ENCODE measurements around the gene SNX30.

The SNX30 gene

DNA sequence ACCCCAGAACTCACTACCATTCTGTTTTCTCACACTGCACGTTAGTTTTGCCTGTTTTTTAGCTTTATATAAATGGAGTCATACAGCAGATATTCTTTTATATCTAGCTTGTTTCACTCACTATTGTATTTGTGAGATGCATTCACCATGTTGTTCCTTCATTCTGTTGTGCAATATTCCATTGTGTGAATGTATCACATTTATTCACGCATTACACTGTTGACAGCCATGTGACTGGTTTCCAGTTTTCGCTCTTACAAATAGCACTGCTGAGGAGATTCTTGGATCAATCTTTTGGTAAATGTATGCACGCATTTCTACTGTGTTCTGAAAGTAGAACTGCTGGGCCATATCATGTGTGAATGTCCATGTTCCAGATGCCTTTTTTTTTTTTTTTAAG, 6.4 kb upstream of the SNX30 start:
- Histone ChIP-seq H2BK120ac (ENCODE audit: insufficient read depth, low read length, poor library complexity) (no peak overlapping the region), H4K12ac (ENCODE audit: low read depth, low read length) (no peak overlapping the region), H4K8ac (ENCODE audit: low read depth, low read length) (no peak overlapping the region), H3K9me3 (ENCODE audit: insufficient read depth, low read depth, low read length) (no peaks in the 10 kb centered on the region), H3K4me3 (ENCODE audit: low read depth, low read length) (no peak overlapping the region), H3K79me1 (ENCODE audit: low read length) (no peaks in the 10 kb centered on the region), H3K27me3 (ENCODE audit: insufficient read depth, low read length) (no peaks in the 10 kb centered on the region), H3K36me3 (ENCODE audit: control insufficient read depth in 1 of 2, insufficient read depth in 2 of 2, low read length in 2 of 2) (no peaks in the 10 kb centered on the region), H2BK5ac (ENCODE audit: low read depth, low read length, poor library complexity) (no peak overlapping the region), H3K79me2 (ENCODE audit: control insufficient read depth, insufficient read depth, low read length, poor library complexity) (no peaks in the 10 kb centered on the region), H3K4ac (ENCODE audit: low read depth, low read length) (no peak overlapping the region), H2AK5ac (ENCODE audit: low read length) (no peak overlapping the region), H3K4me2 (ENCODE audit: low read length) (no peak overlapping the region), H3K18ac (ENCODE audit: low read length) (no peak overlapping the region), H3K4me1 (ENCODE audit: control insufficient read depth in 1 of 2, insufficient read depth in 2 of 2, low read length in 2 of 2) (no peaks in the 10 kb centered on the region), H3K27ac (ENCODE audit: low read depth, low read length) (no peak overlapping the region), H3K23ac (ENCODE audit: low read length) (no peak overlapping the region), H3K14ac (ENCODE audit: low read length) (no peak overlapping the region), H2AFZ (ENCODE audit: insufficient read depth, low read length, poor library complexity) (no peak overlapping the region), H4K91ac (ENCODE audit: low read depth, low read length) (no peak overlapping the region), H3K9ac (ENCODE audit: low read length) (no peak overlapping the region), H2BK12ac (ENCODE audit: low read length) (no peak overlapping the region)
- WGBS (ENCODE audit: extremely low coverage, insufficient coverage, insufficient read length) = no CpG with 5 or more reads among the region's 4 CpGs
- no peak for DNase-seq

DNA sequence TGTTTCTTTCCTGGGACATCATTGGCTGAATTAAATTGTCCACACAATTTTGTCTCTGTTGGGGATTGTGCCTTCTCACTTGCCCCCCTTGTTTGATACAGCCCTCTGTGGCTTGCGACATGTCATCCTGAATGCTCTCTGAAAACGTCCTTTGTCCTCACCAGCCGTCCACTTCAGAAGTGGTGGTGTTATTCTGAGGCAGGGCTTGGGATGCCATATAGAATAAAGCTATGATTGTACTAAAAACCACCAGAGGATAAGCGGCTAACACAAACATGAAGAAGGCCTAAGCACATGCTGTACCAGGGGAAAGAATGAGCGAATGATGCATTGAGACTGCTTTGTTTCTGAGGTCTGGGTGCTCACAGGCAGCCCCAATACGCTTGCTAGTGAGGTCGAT, 3.5 kb upstream of the SNX30 start:
- Histone ChIP-seq H2AFZ (ENCODE audit: insufficient read depth, low read length, poor library complexity) (no peak overlapping the region), H3K4me2 (ENCODE audit: low read length) (no peak overlapping the region), H3K9me3 (ENCODE audit: insufficient read depth, low read depth, low read length) (no peaks in the 10 kb centered on the region), H4K91ac (ENCODE audit: low read depth, low read length) (no peak overlapping the region), H3K14ac (ENCODE audit: low read length) (no peak overlapping the region), H3K4me3 (ENCODE audit: low read depth, low read length) (no peak overlapping the region), H2AK5ac (ENCODE audit: low read length) (no peak overlapping the region), H2BK5ac (ENCODE audit: low read depth, low read length, poor library complexity) (no peak overlapping the region), H3K9ac (ENCODE audit: low read length) (no peak overlapping the region), H3K27me3 (ENCODE audit: insufficient read depth, low read length) (no peaks in the 10 kb centered on the region), H3K4ac (ENCODE audit: low read depth, low read length) (no peak overlapping the region), H3K18ac (ENCODE audit: low read length) (no peak overlapping the region), H3K23ac (ENCODE audit: low read length) (no peak overlapping the region), H4K12ac (ENCODE audit: low read depth, low read length) (no peak overlapping the region), H3K79me1 (ENCODE audit: low read length) (peaks cover 14% of the 10 kb centered on the region), H3K27ac (ENCODE audit: low read depth, low read length) (no peak overlapping the region), H3K79me2 (ENCODE audit: control insufficient read depth, insufficient read depth, low read length, poor library complexity) (peaks cover 8% of the 10 kb centered on the region), H3K4me1 (ENCODE audit: control insufficient read depth in 1 of 2, insufficient read depth in 2 of 2, low read length in 2 of 2) (peaks cover 6 to 11% of the 10 kb centered on the region in 2 experiments), H2BK12ac (ENCODE audit: low read length) (no peak overlapping the region), H3K36me3 (ENCODE audit: control insufficient read depth in 1 of 2, insufficient read depth in 2 of 2, low read length in 2 of 2) (no peaks in the 10 kb centered on the region), H4K8ac (ENCODE audit: low read depth, low read length) (no peak overlapping the region), H2BK120ac (ENCODE audit: insufficient read depth, low read length, poor library complexity) (no peak overlapping the region)
- WGBS (ENCODE audit: extremely low coverage, insufficient coverage, insufficient read length) = no CpG with 5 or more reads among the region's 7 CpGs
- DNase-seq = no peak

DNA sequence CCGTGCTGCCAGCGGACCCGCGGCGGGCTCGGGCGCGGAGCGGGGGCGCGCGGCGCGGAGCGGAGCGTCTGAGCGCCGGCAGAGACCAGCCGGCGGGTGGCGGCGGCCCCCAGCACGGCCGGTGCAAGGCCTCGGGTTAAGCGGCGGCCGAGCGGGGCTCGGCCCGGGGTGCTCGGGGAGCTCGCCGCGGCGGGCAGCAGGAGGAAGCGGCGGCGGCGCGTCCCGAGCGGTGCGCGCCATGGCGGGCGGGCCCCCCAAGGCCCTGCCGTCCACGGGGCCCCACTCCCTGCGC, 150 bp downstream of the SNX30 start:
- H4K12ac ChIP-seq (ENCODE audit: low read depth, low read length) = no peak overlapping the region
- peak overlapping the region; percentile 45 for H3K27ac ChIP-seq (ENCODE audit: low read depth, low read length)
- DNase-seq = no peak
- peaks cover 8% of the 10 kb centered on the region for H3K79me2 ChIP-seq (ENCODE audit: control insufficient read depth, insufficient read depth, low read length, poor library complexity)
- H2BK120ac ChIP-seq (ENCODE audit: insufficient read depth, low read length, poor library complexity) = peak overlapping the region; percentile 12
- no peaks in the 10 kb centered on the region for H3K9me3 ChIP-seq (ENCODE audit: insufficient read depth, low read depth, low read length)
- H3K23ac ChIP-seq (ENCODE audit: low read length) = no peak overlapping the region
- no peaks in the 10 kb centered on the region for H3K36me3 ChIP-seq (ENCODE audit: control insufficient read depth in 1 of 2, insufficient read depth in 2 of 2, low read length in 2 of 2)
- H3K4me2 ChIP-seq (ENCODE audit: low read length) = peak overlapping the region; percentile 98
- peak overlapping the region; percentile 68 for H2AFZ ChIP-seq (ENCODE audit: insufficient read depth, low read length, poor library complexity)
- no peak overlapping the region for H2BK12ac ChIP-seq (ENCODE audit: low read length)
- peak overlapping the region; percentile 95 for H3K4me3 ChIP-seq (ENCODE audit: low read depth, low read length)
- peak overlapping the region; percentile 27 for H4K8ac ChIP-seq (ENCODE audit: low read depth, low read length)
- no peaks in the 10 kb centered on the region for H3K27me3 ChIP-seq (ENCODE audit: insufficient read depth, low read length)
- H3K18ac ChIP-seq (ENCODE audit: low read length) = peak overlapping the region; percentile 87
- H4K91ac ChIP-seq (ENCODE audit: low read depth, low read length) = peak overlapping the region; percentile 78
- H3K79me1 ChIP-seq (ENCODE audit: low read length) = peaks cover 17% of the 10 kb centered on the region
- H2BK5ac ChIP-seq (ENCODE audit: low read depth, low read length, poor library complexity) = peak overlapping the region; percentile 3
- H3K4me1 ChIP-seq (ENCODE audit: control insufficient read depth in 1 of 2, insufficient read depth in 2 of 2, low read length in 2 of 2) = peaks cover 18 to 31% of the 10 kb centered on the region in 2 experiments
- WGBS (ENCODE audit: extremely low coverage, insufficient coverage, insufficient read length) = no CpG with 5 or more reads among the region's 50 CpGs
- H3K14ac ChIP-seq (ENCODE audit: low read length) = peak overlapping the region; percentile 68
- H3K9ac ChIP-seq (ENCODE audit: low read length) = peak overlapping the region; percentile 84
- no peak overlapping the region for H2AK5ac ChIP-seq (ENCODE audit: low read length)
- H3K4ac ChIP-seq (ENCODE audit: low read depth, low read length) = peak overlapping the region; percentile 7

DNA sequence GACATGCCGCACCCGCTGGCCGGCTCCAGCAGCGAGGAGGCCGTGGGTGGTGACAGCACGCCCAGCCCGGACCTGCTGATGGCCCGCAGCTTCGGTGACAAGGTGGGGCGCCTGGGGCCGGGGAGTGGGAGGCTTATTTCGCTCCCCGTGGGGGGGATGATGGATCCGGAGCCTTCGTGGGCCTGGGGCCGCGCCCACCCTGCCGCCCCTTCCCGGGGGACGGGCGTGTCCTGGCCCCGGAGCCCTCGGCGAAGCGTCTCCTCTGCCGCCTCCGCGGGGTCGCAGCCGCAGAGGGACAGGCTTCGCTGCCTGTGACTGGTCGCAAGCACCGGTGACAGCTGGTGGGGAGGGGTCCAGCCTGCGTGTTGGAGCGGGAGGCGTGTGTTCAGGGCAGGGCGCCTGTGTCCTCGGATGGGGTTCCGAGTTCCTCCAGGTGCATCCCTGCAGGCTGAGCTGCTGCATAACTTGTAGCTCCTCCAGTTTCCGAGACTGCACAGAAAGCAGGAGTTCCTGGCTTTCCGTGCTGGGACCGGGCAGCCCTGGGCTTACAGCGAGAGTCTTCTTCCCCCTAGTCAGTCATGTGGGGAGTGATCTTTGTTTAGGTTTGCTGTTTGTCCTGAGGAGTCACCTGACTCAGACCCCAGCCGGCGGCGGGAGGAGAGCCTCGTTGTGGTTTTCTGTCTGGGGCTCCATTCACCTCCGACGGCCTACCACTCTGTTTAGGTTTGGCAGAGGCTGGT, 666 bp downstream of the SNX30 start:
- peak overlapping the region; percentile 78 for H4K91ac ChIP-seq (ENCODE audit: low read depth, low read length)
- no peak overlapping the region for H3K23ac ChIP-seq (ENCODE audit: low read length)

More for the DNA sequence above, 666 bp downstream of the SNX30 start:
- peak overlapping the region; percentile 58 for H3K27ac ChIP-seq (ENCODE audit: low read depth, low read length)
- peak overlapping the region; percentile 12 for H2BK120ac ChIP-seq (ENCODE audit: insufficient read depth, low read length, poor library complexity)
- peaks cover 17% of the 10 kb centered on the region for H3K79me1 ChIP-seq (ENCODE audit: low read length)
- H2AK5ac ChIP-seq (ENCODE audit: low read length) = no peak overlapping the region
- peak overlapping the region; percentile 7 for H3K4ac ChIP-seq (ENCODE audit: low read depth, low read length)
- H4K12ac ChIP-seq (ENCODE audit: low read depth, low read length) = peak overlapping the region; percentile 3
- peak overlapping the region; percentile 98 for H3K4me2 ChIP-seq (ENCODE audit: low read length)
- H2AFZ ChIP-seq (ENCODE audit: insufficient read depth, low read length, poor library complexity) = peak overlapping the region; percentile 68
- no peaks in the 10 kb centered on the region for H3K36me3 ChIP-seq (ENCODE audit: control insufficient read depth in 1 of 2, insufficient read depth in 2 of 2, low read length in 2 of 2)
- no peaks in the 10 kb centered on the region for H3K9me3 ChIP-seq (ENCODE audit: insufficient read depth, low read depth, low read length)
- no peaks in the 10 kb centered on the region for H3K27me3 ChIP-seq (ENCODE audit: insufficient read depth, low read length)
- H3K14ac ChIP-seq (ENCODE audit: low read length) = peak overlapping the region; percentile 68
- peaks cover 8% of the 10 kb centered on the region for H3K79me2 ChIP-seq (ENCODE audit: control insufficient read depth, insufficient read depth, low read length, poor library complexity)
- peak overlapping the region; percentile 95 for H3K4me3 ChIP-seq (ENCODE audit: low read depth, low read length)
- peak in 1 of 2 donors; percentile 62 for DNase-seq
- H2BK5ac ChIP-seq (ENCODE audit: low read depth, low read length, poor library complexity) = peak overlapping the region; percentile 3
- H3K18ac ChIP-seq (ENCODE audit: low read length) = peak overlapping the region; percentile 87
- peaks cover 18 to 31% of the 10 kb centered on the region in 2 experiments for H3K4me1 ChIP-seq (ENCODE audit: control insufficient read depth in 1 of 2, insufficient read depth in 2 of 2, low read length in 2 of 2)
- peak overlapping the region; percentile 27 for H4K8ac ChIP-seq (ENCODE audit: low read depth, low read length)
- no CpG with 5 or more reads among the region's 49 CpGs for WGBS (ENCODE audit: extremely low coverage, insufficient coverage, insufficient read length)
- peak overlapping the region; percentile 84 for H3K9ac ChIP-seq (ENCODE audit: low read length)
- no peak overlapping the region for H2BK12ac ChIP-seq (ENCODE audit: low read length)
